Psoas muscle (tissue), 8 donors: ENCODE results near the gene LRRC31. TPM values are rescaled to one million over a fixed set of nuclear protein-coding genes. Genes with fewer than 3 reads are reported as not detected.

Experiments used
- ATAC-seq, 4 donors: fragments of 200-7000 bp; cut with Tn5 transposase; one replicate each; pipeline ENCODE4 v1.9.1; 2020; ENCODE audit warnings: moderate library complexity in 3 of 4, mild to moderate bottlenecking in 2 of 4
- DNase-seq, 2 donors: peaks; one replicate each; pipeline ENCODE4 v3.0.0-alpha.2; 2020
- H3K27ac ChIP-seq: fragments of 200-600 bp; one replicate; pipeline ENCODE4 v1.8.0; 2022
- H3K27me3 ChIP-seq, 3 donors: fragments of 200-600 bp in 1 of 3; one replicate each; pipeline versions ENCODE4 v1.6.1 to v1.8.0; 2013 to 2022; ENCODE audit warnings: low read length in 2 of 3, mild to moderate bottlenecking in 2 of 3, moderate library complexity in 1 of 3; ENCODE audit not compliant: insufficient read depth in 3 of 3
- H3K36me3 ChIP-seq, 2 donors: fragments of 200-600 bp in 1 of 2; one replicate each; pipeline versions ENCODE4 v1.6.1 to v1.8.0; 2013 to 2022; ENCODE audit warnings: low read depth in 1 of 2, mild to moderate bottlenecking in 1 of 2, moderate library complexity in 1 of 2; ENCODE audit not compliant: insufficient read depth in 1 of 2
- H3K4me1 ChIP-seq: fragments of 200-600 bp; one replicate; pipeline ENCODE4 v1.8.0; 2022
- H3K4me3 ChIP-seq: fragments of 200-600 bp; one replicate; pipeline ENCODE4 v1.8.0; 2022; ENCODE audit warnings: mild to moderate bottlenecking
- H3K9me3 ChIP-seq: fragments of 200-600 bp; one replicate; pipeline ENCODE4 v1.8.0; 2022
- CTCF ChIP-seq: fragments of 200-600 bp; IDR thresholded peaks from one replicate; pipeline ENCODE4 v1.8.0; 2022; ENCODE audit warnings: antibody characterized with exemption
- WGBS, 3 donors: extraction: QIAGEN DNeasy Blood & Tissue Kit; methylation state at CpG; one replicate each; pipeline versions ENCODE4 v1.1.6 to v1.1.7; 2013; 5-methylcytosine and 5-hydroxymethylcytosine counted together
- intact Hi-C, 2 donors: fragments of 100-400 bp; cut with DNase I; formaldehyde crosslinking; loops; one replicate each; pipeline versions ENCODE4 v1.11.0 to v1.14.2; 2022
- polyA plus RNA-seq, 3 donors: library from polyadenylated mRNA; stranded (reverse); fragments of 200-250 nt; gene quantifications; one replicate each; pipeline ENCODE4 v1.2.3, GENCODE V29; 2013
- total RNA-seq, 4 donors: library from RNA; stranded (reverse); fragmentation: NEBNext Ultra II Directional in 2 of 4; extraction: Animal tissue kit (Norgen Biotek cat#: 25700) in 2 of 4; gene quantifications; one replicate each; pipeline versions ENCODE4 v1.2.1 to v1.2.4, GENCODE V29; 2021 to 2023
- donor health status: healthy with polysubstance abuse.
- donor health status: DM: no; HTN: no; CAD: no; lungs with moderate emphysema.
- donor health status: Bipolar disorder and iron deficiency.
- donor health status: healthy.
- donor health status: DM: yes; HTN: yes; CAD: no.
- donor health status: DM: no; HTN: no; CAD: no.
- donor health status: DM: no; HTN: no; CAD: no.
- donor health status: DM: yes; HTN: yes; CAD: no.

Gene LRRC31
- total and polyA plus RNA-seq, 7 donors: 0.01 TPM; not detected in 6

- ATAC-seq: no peak
- intact Hi-C loops: loop anchor here (10.0 kb wide), 2 partner anchors 182 to 312 kb away; no protein-coding TSS in a partner anchor
Observed at GRCh38 chr3:169792359-169792758, 77.4 kb downstream of the LRRC31 start.

DNA sequence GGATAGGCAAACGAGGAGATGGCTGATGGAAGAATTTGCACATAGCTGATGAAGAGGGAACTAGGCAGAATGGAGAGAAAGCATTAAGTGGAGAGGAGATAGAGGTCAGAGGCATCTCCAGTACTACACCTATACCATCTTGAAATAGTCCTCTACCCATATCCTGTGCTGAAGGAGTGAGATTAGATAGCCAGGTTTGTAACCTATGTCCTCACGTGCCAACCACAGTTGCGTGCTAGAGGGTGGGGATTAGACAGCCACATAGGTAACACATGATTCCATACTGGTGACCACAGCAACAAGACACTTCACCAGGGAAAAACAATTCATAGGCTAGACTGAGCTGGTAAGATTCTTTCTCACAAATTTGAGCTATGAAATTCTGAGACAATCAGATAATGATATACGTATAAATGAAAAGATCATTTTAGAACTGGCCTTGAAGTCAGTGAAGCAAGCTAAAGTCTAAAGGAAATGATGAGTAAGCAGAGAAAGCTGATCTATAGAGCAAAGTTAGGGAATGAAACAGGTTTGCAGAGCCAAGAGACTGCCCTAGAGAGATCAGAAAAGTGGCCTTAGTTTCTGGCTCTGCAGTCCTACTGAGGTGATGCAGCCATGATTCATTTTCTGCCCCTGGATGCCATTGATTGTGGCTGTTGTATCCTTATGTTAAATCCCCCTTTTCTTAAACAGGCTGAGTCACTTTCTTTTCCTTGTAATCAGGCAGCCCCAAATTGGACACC, 78.9 kb downstream of the LRRC31 start:
- 88 to 93% (median 90%) methylated on average over 4 of the region's 4 CpGs for WGBS, 3 donors
- Histone ChIP-seq H3K27me3 (no peaks in the 10 kb centered on the region), H3K9me3 (no peaks in the 10 kb centered on the region), H3K27ac (no peak overlapping the region), H3K4me1 (no peaks in the 10 kb centered on the region), H3K4me3 (no peak overlapping the region), H3K36me3 (peaks cover 0 to 68% of the 10 kb centered on the region in 2 donors)
- DNase-seq (no peak), ATAC-seq (no peak)
- no peak for TF ChIP-seq CTCF
- intact Hi-C loops: loop anchor here (10.0 kb wide), 2 partner anchors 184 to 314 kb away; no protein-coding TSS in a partner anchor

More at GRCh38 chr3:169792359-169792758, 77.4 kb downstream of the LRRC31 start:
- H3K27ac ChIP-seq: no peak overlapping the region
- DNase-seq: no peak
- H3K4me1 ChIP-seq: no peaks in the 10 kb centered on the region
- no peak for TF ChIP-seq CTCF
- WGBS, 3 donors: 88 to 93% (median 90%) methylated on average over 1 of the region's 1 CpG
- H3K9me3 ChIP-seq: no peaks in the 10 kb centered on the region
- no peaks in the 10 kb centered on the region for H3K27me3 ChIP-seq
- peaks cover 0 to 53% of the 10 kb centered on the region in 2 donors for H3K36me3 ChIP-seq
- H3K4me3 ChIP-seq: no peak overlapping the region

DNA sequence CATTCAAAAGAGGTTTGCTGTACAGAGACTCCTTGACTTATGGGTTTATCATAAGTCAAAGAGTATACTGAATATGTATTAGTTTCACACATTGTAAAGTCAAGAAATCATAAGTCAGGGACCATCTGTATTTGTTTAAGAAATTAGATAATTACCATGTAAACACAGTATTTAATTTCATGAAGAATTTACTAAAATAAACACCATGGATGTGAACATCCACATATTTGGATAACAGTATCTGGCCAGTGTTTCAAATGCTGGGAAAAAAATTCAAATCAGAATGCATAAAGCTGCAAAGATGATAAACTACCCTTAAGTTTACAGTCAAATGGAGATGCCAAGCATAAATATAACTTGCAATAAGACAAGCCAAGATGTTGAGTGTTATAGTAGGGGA, 79.5 kb downstream of the LRRC31 start:
- Histone ChIP-seq H3K27me3 (no peaks in the 10 kb centered on the region), H3K4me1 (no peaks in the 10 kb centered on the region), H3K9me3 (no peaks in the 10 kb centered on the region), H3K4me3 (no peak overlapping the region), H3K27ac (no peak overlapping the region), H3K36me3 (peaks cover 0 to 75% of the 10 kb centered on the region in 2 donors)
- intact Hi-C loops: loop anchor here (10.0 kb wide), 2 partner anchors 185 to 315 kb away; no protein-coding TSS in a partner anchor
- DNase-seq (no peak), ATAC-seq (no peak)
- TF ChIP-seq CTCF: no peak

Other genes starting within 250 kb of the LRRC31 start
- 10 to 100 TPM in 1 of 4 donors, 1 to 10 TPM in 3; 6.6 to 11.5 (median 8.1) TPM for gene MECOM, start 206.2 kb downstream of the LRRC31 start, total RNA-seq
- 1 to 10 TPM; 2.5 to 2.7 (median 2.6) TPM for gene MECOM, start 206.2 kb downstream of the LRRC31 start, polyA plus RNA-seq
- gene TERC, start 104.9 kb downstream of the LRRC31 start, total RNA-seq: 1 to 10 TPM in 2 of 4 donors, under 1 TPM in 1, not detected in 1; 0.75 to 4.8 (median 1.5) TPM
- under 1 TPM in 2 of 3 donors, not detected in 1; 0.23 to 0.31 TPM for gene TERC, start 104.9 kb downstream of the LRRC31 start, polyA plus RNA-seq
- gene ACTRT3, start 100.4 kb downstream of the LRRC31 start, total RNA-seq: under 1 TPM; 0.74 to 0.81 (median 0.74) TPM
- gene ACTRT3, start 100.4 kb downstream of the LRRC31 start, polyA plus RNA-seq: 1 to 10 TPM in 2 of 3 donors, under 1 TPM in 1; 0.63 to 3.0 (median 1.5) TPM
- 10 to 100 TPM; 13.5 to 16.8 (median 15.8) TPM for gene MYNN, start 96.5 kb downstream of the LRRC31 start, total RNA-seq
- gene MYNN, start 96.5 kb downstream of the LRRC31 start, polyA plus RNA-seq: 10 to 100 TPM; 10.1 to 16.8 (median 10.5) TPM
- not detected for gene LRRIQ4, start 57.1 kb downstream of the LRRC31 start, total RNA-seq
- gene LRRIQ4, start 57.1 kb downstream of the LRRC31 start, polyA plus RNA-seq: under 1 TPM in 1 of 3 donors, not detected in 2; 0.01 TPM
- under 1 TPM; 0.26 to 0.69 (median 0.49) TPM for gene LRRC34, start 57.0 kb downstream of the LRRC31 start, total RNA-seq
- gene LRRC34, start 57.0 kb downstream of the LRRC31 start, polyA plus RNA-seq: 1 to 10 TPM in 1 of 3 donors, under 1 TPM in 2; 0.23 to 1.7 (median 0.26) TPM
- not detected for gene SAMD7, start 41.6 kb upstream of the LRRC31 start, total RNA-seq
- not detected for gene SAMD7, start 41.6 kb upstream of the LRRC31 start, polyA plus RNA-seq
- gene SEC62, start 96.9 kb upstream of the LRRC31 start, total RNA-seq: 10 to 100 TPM; 61.5 to 78.2 (median 71.5) TPM
- gene SEC62, start 96.9 kb upstream of the LRRC31 start, polyA plus RNA-seq: 10 to 100 TPM; 38.1 to 70.2 (median 61.7) TPM
- 1 to 10 TPM in 1 of 4 donors, under 1 TPM in 3; 0.42 to 1.1 (median 0.87) TPM for gene GPR160, start 168.1 kb upstream of the LRRC31 start, total RNA-seq
- 1 to 10 TPM in 1 of 3 donors, under 1 TPM in 2; 0.52 to 1.2 (median 0.64) TPM for gene GPR160, start 168.1 kb upstream of the LRRC31 start, polyA plus RNA-seq